Kidney (tissue), 14 donors: ENCODE measurements around the gene MYEF2. TPM values are rescaled to one million over a fixed set of nuclear protein-coding genes. Genes with fewer than 3 reads are reported as not detected.

Experiments
- DNase-seq, 5 donors: peaks; one replicate each; pipeline ENCODE4 v3.0.0-alpha.2; 2013 to 2020
- FAIRE-seq: peaks from 2 replicates; lab custom pipeline; 2012; peaks lifted over from hg19 to GRCh38; lab: Jason Lieb, UNC
- H3K27ac ChIP-seq, 2 donors: one replicate each; pipeline ENCODE4 v1.7.0; 2013; ENCODE audit warnings: low read depth in 2 of 2, low read length in 2 of 2, inconsistent platforms in 1 of 2
- H3K27me3 ChIP-seq: one replicate; pipeline ENCODE4 v1.7.1; 2013; ENCODE audit warnings: low read length, inconsistent platforms; ENCODE audit not compliant: control insufficient read depth, insufficient read depth
- H3K36me3 ChIP-seq, 3 donors: one replicate each; pipeline versions ENCODE4 v1.7.0 to v1.7.1; 2013; ENCODE audit warnings: low read length in 3 of 3, control low read depth in 1 of 3, inconsistent platforms in 1 of 3; ENCODE audit not compliant: insufficient read depth in 3 of 3, control insufficient read depth in 2 of 3
- H3K4me1 ChIP-seq, 3 donors: one replicate each; pipeline versions ENCODE4 v1.7.0 to v1.7.1; 2013; ENCODE audit warnings: low read length in 3 of 3, inconsistent platforms in 1 of 3, low read depth in 1 of 3; ENCODE audit not compliant: control insufficient read depth in 2 of 3, insufficient read depth in 2 of 3
- H3K4me3 ChIP-seq, 3 donors: one replicate each; pipeline versions ENCODE4 v1.7.0 to v1.8.1; 2013; ENCODE audit warnings: low read length in 3 of 3, control low read depth in 1 of 3, inconsistent platforms in 1 of 3
- H3K9ac ChIP-seq, 3 donors: one replicate each; pipeline versions ENCODE4 v1.7.0 to v1.7.1; 2013; ENCODE audit warnings: low read length in 3 of 3, control low read depth in 1 of 3, inconsistent platforms in 1 of 3
- H3K9me3 ChIP-seq, 3 donors: one replicate each; pipeline versions ENCODE4 v1.7.0 to v1.7.1; 2013; ENCODE audit warnings: low read length in 3 of 3, control low read depth in 1 of 3, inconsistent platforms in 1 of 3; ENCODE audit not compliant: control insufficient read depth in 2 of 3, insufficient read depth in 1 of 3
- CTCF ChIP-seq: IDR thresholded peaks from 3 replicates; pipeline ENCODE4 v1.5.1; 2012; ENCODE audit warnings: mild to moderate bottlenecking, moderate library complexity, borderline replicate concordance; ENCODE audit not compliant: insufficient read depth; ENCODE audit errors: extremely low read depth
- intact Hi-C: fragments of 100-400 bp; cut with DNase I; formaldehyde crosslinking; loops from one replicate; pipeline ENCODE4 v1.11.1; 2022
- polyA plus RNA-seq: library from polyadenylated mRNA; stranded (reverse); fragments of 350-450 nt; fragmentation: Illumina TruSeq; extraction: RNeasy Lipid Tissue Mini Kit (QIAGEN cat#74804); gene quantifications from one replicate; pipeline ENCODE4 v1.2.3, GENCODE V29; 2014; ENCODE audit warnings: low read depth, low replicate concordance; ENCODE audit not compliant: insufficient read depth
- total RNA-seq: library from RNA; stranded (reverse); fragmentation: NEBNext Ultra II Directional; extraction: Animal tissue kit (Norgen Biotek cat#: 25700); gene quantifications from one replicate; pipeline ENCODE4 v1.2.1, GENCODE V29; 2021
- donor health status: control.
- donor health status: control.
- donor health status: control.
- donor health status: control.
- donor health status: control.
- donor health status: DM: yes; HTN: yes; CAD: no.
- donor health status: Normal renal cell carcinoma (clear cell type).

Gene MYEF2
- total and polyA plus RNA-seq, 2 donors from 2014 or later: 17.6 to 46.3 TPM

- Histone ChIP-seq H3K27me3 (no peaks in the 10 kb centered on the region), H3K36me3 (no peaks in the 10 kb centered on the region), H3K27ac (no peak within 1 kb of the TSS), H3K9ac (no peak within 1 kb of the TSS), H3K4me3 (no peak within 1 kb of the TSS), H3K4me1 (no peaks in the 10 kb centered on the region), H3K9me3 (no peaks in the 10 kb centered on the region)
- intact Hi-C loops: no loop called here
- TF ChIP-seq CTCF: no peak
- FAIRE-seq: no peak
- no peak for DNase-seq
These were observed 57.4 kb downstream of the MYEF2 start, which contains the start of gene SLC24A5 for GRCh38 chr15:48120745-48121144. SLC24A5 (plus strand) TSS chr15:48120990; CDS start chr15:48121045, 55 bp downstream.

GRCh38 chr15:48119277-48119676, 58.8 kb downstream of the MYEF2 start:
- H3K27ac ChIP-seq: no peak overlapping the region
- intact Hi-C loops: no loop called here
- no peaks in the 10 kb centered on the region for H3K9me3 ChIP-seq
- no peak for FAIRE-seq
- no peaks in the 10 kb centered on the region for H3K36me3 ChIP-seq
- no peak overlapping the region for H3K4me3 ChIP-seq
- TF ChIP-seq CTCF: no peak
- H3K27me3 ChIP-seq: no peaks in the 10 kb centered on the region
- H3K4me1 ChIP-seq: no peaks in the 10 kb centered on the region
- no peak for DNase-seq
- H3K9ac ChIP-seq: no peak overlapping the region

- H3K27me3 ChIP-seq: no peaks in the 10 kb centered on the region
- FAIRE-seq (no peak), DNase-seq (peak in 4 of 5 donors; percentile 42 to 56 (median 44))
- no peaks in the 10 kb centered on the region for H3K36me3 ChIP-seq
- no peak overlapping the region for H3K27ac ChIP-seq
- H3K4me1 ChIP-seq: peaks cover 0 to 10% (median 3%) of the 10 kb centered on the region in 3 donors
- TF ChIP-seq CTCF: peak; percentile 48
- no peak overlapping the region for H3K4me3 ChIP-seq
- intact Hi-C loops: no loop called here
- H3K9ac ChIP-seq: no peak overlapping the region
- H3K9me3 ChIP-seq: no peaks in the 10 kb centered on the region
These were observed 65.9 kb downstream of the MYEF2 start for GRCh38 chr15:48112242-48112641.

DNA sequence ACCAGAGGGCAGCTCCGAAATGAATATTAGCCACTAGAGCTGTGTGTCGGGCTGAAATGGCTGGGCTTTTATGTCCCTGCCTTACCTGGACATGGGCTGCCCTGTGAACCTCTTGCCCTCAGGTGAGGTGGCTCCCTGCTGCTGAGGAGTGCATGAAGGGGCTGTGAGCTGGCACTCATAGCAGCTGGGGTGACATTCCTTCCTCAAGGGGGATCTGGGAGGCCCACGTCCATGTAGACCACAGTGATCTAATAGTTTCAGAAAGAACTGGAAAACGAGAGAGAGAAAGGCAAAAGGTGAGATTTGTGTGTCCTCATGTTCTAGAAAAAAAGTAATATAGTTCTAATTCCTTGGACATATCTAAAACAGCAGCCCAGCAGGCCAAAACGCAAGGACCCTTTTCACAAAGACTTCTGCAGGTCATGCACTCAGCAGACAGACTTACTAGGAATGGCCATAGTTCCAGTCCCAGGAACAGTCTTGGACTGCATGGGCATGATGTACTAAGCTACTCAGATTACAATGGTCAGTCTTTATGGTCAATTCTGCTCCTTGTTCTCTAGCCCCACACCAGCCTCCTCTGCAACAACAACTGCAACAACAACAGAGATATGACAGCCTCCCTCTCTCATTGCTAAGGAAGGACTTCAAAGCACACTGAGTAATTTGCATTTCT, 68.1 kb downstream of the MYEF2 start:
- TF ChIP-seq CTCF: no peak
- FAIRE-seq: no peak
- intact Hi-C loops: no loop called here
- Histone ChIP-seq H3K4me1 (peaks cover 0 to 10% (median 3%) of the 10 kb centered on the region in 3 donors), H3K9me3 (no peaks in the 10 kb centered on the region), H3K4me3 (no peak overlapping the region), H3K36me3 (no peaks in the 10 kb centered on the region), H3K27ac (no peak overlapping the region), H3K9ac (no peak overlapping the region), H3K27me3 (no peaks in the 10 kb centered on the region)
- no peak for DNase-seq
